Stomach (tissue), 9 donors: ENCODE data around the gene SLC7A4. TPM values are rescaled to one million over a fixed set of nuclear protein-coding genes. Genes with fewer than 3 reads are reported as not detected.

ENCODE experiments used
- DNase-seq, 2 donors: peaks; one replicate each; pipeline versions ENCODE4 v3.0.0 to v3.0.0-alpha.2; 2013 to 2019
- H3K27ac ChIP-seq, 5 donors: fragments of 200-600 bp in 4 of 5; sonication (generic) in 4 of 5; one replicate each; pipeline ENCODE4 v1.5.1; 2013 to 2019; ENCODE audit warnings: mild to moderate bottlenecking in 1 of 5, moderate library complexity in 1 of 5
- H3K27me3 ChIP-seq, 3 donors: fragments of 200-600 bp; sonication (generic); one replicate each; pipeline ENCODE4 v1.5.1; 2017 to 2019; ENCODE audit warnings: mixed run types in 1 of 3
- H3K36me3 ChIP-seq, 4 donors: fragments of 200-600 bp; sonication (generic); 1 replicate in 3 of 4; 2 replicates in 1 of 4; pipeline ENCODE4 v1.5.1; 2016 to 2019
- H3K4me1 ChIP-seq, 4 donors: fragments of 200-600 bp; sonication (generic); one replicate each; pipeline ENCODE4 v1.5.1; 2016 to 2019
- H3K4me3 ChIP-seq, 4 donors: fragments of 200-600 bp; sonication (generic) in 3 of 4; one replicate each; pipeline ENCODE4 v1.5.1; 2016 to 2019; ENCODE audit warnings: mild to moderate bottlenecking in 1 of 4
- H3K9me3 ChIP-seq, 4 donors: fragments of 200-600 bp; sonication (generic); one replicate each; pipeline ENCODE4 v1.5.1; 2016 to 2019
- CTCF ChIP-seq, 7 experiments: fragments of 450-650 bp in 4 of 7; fragments of 200-600 bp in 3 of 7; sonication (generic) in 3 of 7; IDR thresholded peaks; one replicate each; pipeline ENCODE4 v1.5.1; 2016 to 2019; ENCODE audit warnings: antibody characterized with exemption in 7 of 7, control low read depth in 2 of 7, mild to moderate bottlenecking in 1 of 7
- EP300 ChIP-seq: sonication (generic); formaldehyde crosslinking; IDR thresholded peaks from one replicate; pipeline ENCODE4 v1.6.1; 2017; ENCODE audit warnings: antibody characterized with exemption
- POLR2A ChIP-seq, 4 donors: fragments of 450-650 bp; IDR thresholded peaks; one replicate each; pipeline ENCODE4 v1.6.1; 2016; ENCODE audit warnings: antibody characterized with exemption in 4 of 4, control low read depth in 2 of 4, mild to moderate bottlenecking in 1 of 4, moderate library complexity in 1 of 4
- POLR2AphosphoS5 ChIP-seq, 3 donors: sonication (generic); formaldehyde crosslinking; IDR thresholded peaks; one replicate each; pipeline ENCODE4 v1.6.1; 2016; ENCODE audit warnings: antibody characterized with exemption in 3 of 3
- WGBS, 5 donors: extraction: QIAGEN DNeasy Blood & Tissue Kit in 3 of 5; methylation state at CpG; one replicate each; pipeline versions ENCODE4 v1.1.5 to v1.1.7; 2013 to 2018; 5-methylcytosine and 5-hydroxymethylcytosine counted together
- intact Hi-C: fragments of 100-400 bp; cut with DNase I; formaldehyde crosslinking; loops from one replicate; pipeline ENCODE4 v1.15.1; 2023; ENCODE audit warnings: low total_unique reads
- polyA plus RNA-seq, 3 donors: library from polyadenylated mRNA; stranded (reverse); fragments of 200-250 nt; gene quantifications; one replicate each; pipeline ENCODE4 v1.2.3, GENCODE V29; 2013
- total RNA-seq, 5 donors: library from RNA; depleted of rRNA; stranded (reverse); fragments of >200 nt; gene quantifications; one replicate each; pipeline versions ENCODE4 v1.1.0 to v1.2.3, GENCODE V29; 2014 to 2016
- donor health status: healthy with polysubstance abuse.
- donor health status: Bipolar disorder and iron deficiency.
- donor health status: healthy.

SLC7A4 gene
- total and polyA plus RNA-seq, 8 donors = 0.12 to 1.0 (median 0.18) TPM; not detected in 5

- 84 to 94% (median 90%) methylated on average over 15 of the region's 15 CpGs for WGBS, 5 donors
- peaks cover 9 to 17% (median 12%) of the 10 kb centered on the region in 4 donors for H3K4me1 ChIP-seq
- no peak overlapping the region for H3K27ac ChIP-seq
- H3K27me3 ChIP-seq = peaks cover 0 to 54% (median 14%) of the 10 kb centered on the region in 3 donors
- no peaks in the 10 kb centered on the region for H3K9me3 ChIP-seq
- TF ChIP-seq CTCF (IDR thresholded peaks at IDR 0.05) = no peak
- TF ChIP-seq POLR2AphosphoS5 (IDR thresholded peaks at IDR 0.05) = no peak
- no peak for TF ChIP-seq EP300
- no peak for TF ChIP-seq POLR2A (IDR thresholded peaks at IDR 0.05)
- H3K36me3 ChIP-seq = no peaks in the 10 kb centered on the region
- intact Hi-C loops = no loop called here
- H3K4me3 ChIP-seq = no peak overlapping the region
- DNase-seq = no peak
Observed at GRCh38 chr22:21030032-21030431, 2.3 kb downstream of the SLC7A4 start.

GRCh38 chr22:21029486-21030025, 2.8 kb downstream of the SLC7A4 start:
- Histone ChIP-seq H3K27me3 (peaks cover 0 to 54% (median 14%) of the 10 kb centered on the region in 3 donors), H3K36me3 (no peaks in the 10 kb centered on the region), H3K4me3 (no peak overlapping the region), H3K4me1 (peaks cover 9 to 17% (median 12%) of the 10 kb centered on the region in 4 donors), H3K27ac (no peak overlapping the region), H3K9me3 (no peaks in the 10 kb centered on the region)
- intact Hi-C loops = loop anchor here (10.0 kb wide), 1 partner anchor 65 kb away; the partner anchor contains the start of gene AIFM3
- no peak for DNase-seq
- TF ChIP-seq POLR2A (IDR thresholded peaks at IDR 0.05) = no peak
- TF ChIP-seq POLR2AphosphoS5 (IDR thresholded peaks at IDR 0.05) = no peak
- WGBS, 5 donors = 74 to 79% (median 78%) methylated on average over 12 of the region's 12 CpGs

- WGBS, 5 donors = 88 to 97% (median 93%) methylated on average over 6 to 13 of the region's 13 CpGs
- intact Hi-C loops = loop anchor here (10.0 kb wide), 1 partner anchor 64 kb away; the partner anchor contains the start of gene AIFM3
Observed at GRCh38 chr22:21028277-21029251, 3.8 kb downstream of the SLC7A4 start.

More at GRCh38 chr22:21028277-21029251, 3.8 kb downstream of the SLC7A4 start:
- peaks cover 0 to 53% (median 14%) of the 10 kb centered on the region in 3 donors for H3K27me3 ChIP-seq
- H3K4me1 ChIP-seq = peaks cover 9 to 17% (median 12%) of the 10 kb centered on the region in 4 donors
- H3K27ac ChIP-seq = no peak overlapping the region
- H3K9me3 ChIP-seq = no peaks in the 10 kb centered on the region
- no peak overlapping the region for H3K4me3 ChIP-seq
- no peak for DNase-seq
- TF ChIP-seq POLR2A (IDR thresholded peaks at IDR 0.05) (no peak), EP300 (no peak), CTCF (IDR thresholded peaks at IDR 0.05) (no peak), POLR2AphosphoS5 (IDR thresholded peaks at IDR 0.05) (no peak)
- H3K36me3 ChIP-seq = no peaks in the 10 kb centered on the region
